Activated CD4-positive, alpha-beta T cell treated with anti-CD3 and anti-CD28 coated beads, Interleukin-10, Interleukin-2, amounts not matched to agents 100 ng/mL and 50 ng/mL, durations not matched to agents 16 hours and 8 hours (primary cell): ENCODE data around the gene ARHGEF17.

Source experiments
- DNase-seq: peaks from one replicate; pipeline ENCODE4 v3.0.0-alpha.2; 2020

ARHGEF17 gene

DNA sequence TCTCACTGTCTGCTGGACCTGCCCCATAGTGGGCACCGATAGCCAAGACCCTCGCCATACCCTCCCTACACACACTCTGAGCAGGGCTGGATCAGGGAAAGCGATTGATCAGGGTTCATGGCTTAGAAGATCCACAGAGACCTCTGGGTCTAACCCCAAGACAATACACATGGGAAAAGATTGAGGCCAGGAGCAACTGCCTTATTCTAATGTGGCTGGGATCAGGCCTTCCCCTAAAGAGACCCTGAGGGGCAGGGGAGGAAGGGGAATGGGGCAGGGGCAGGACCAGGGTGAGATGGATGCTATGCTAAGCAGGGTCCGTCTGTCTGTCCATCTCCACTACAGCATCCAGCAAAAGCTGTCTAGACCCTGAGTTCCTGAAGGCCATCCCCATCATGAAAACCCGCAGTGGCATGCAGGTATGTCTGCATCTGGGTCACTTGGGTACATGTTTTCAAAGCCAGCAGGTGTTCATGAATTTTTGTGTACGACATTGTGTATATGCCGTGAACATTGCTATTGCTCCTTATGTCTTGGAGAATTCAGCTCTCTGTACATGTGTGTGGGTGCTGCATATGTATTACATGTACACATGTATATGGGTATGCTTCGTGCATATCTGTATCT lies 52.8 kb downstream of the ARHGEF17 start:
- DNase-seq = no peak

GRCh38 chr11:73361953-73362776 lies 54.1 kb downstream of the ARHGEF17 start:
- DNase-seq = no peak

DNA sequence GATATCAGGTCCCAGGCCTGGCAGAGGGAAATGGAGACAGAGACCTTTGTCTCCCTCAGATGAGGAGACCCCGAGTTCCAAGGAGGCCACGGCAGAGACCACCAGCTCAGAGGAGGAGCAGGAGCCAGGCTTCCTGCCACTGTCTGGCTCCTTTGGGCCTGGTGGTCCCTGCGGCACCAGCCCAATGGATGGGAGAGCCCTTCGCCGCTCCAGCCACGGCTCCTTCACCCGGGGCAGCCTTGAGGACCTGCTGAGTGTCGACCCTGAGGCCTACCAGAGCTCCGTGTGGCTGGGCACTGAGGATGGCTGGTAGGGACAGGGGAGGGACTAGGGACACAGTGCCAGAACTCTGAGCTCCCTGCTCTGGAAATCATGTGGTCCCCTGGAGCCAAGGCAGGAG lies 55.1 kb downstream of the ARHGEF17 start:
- no peak for DNase-seq

DNA sequence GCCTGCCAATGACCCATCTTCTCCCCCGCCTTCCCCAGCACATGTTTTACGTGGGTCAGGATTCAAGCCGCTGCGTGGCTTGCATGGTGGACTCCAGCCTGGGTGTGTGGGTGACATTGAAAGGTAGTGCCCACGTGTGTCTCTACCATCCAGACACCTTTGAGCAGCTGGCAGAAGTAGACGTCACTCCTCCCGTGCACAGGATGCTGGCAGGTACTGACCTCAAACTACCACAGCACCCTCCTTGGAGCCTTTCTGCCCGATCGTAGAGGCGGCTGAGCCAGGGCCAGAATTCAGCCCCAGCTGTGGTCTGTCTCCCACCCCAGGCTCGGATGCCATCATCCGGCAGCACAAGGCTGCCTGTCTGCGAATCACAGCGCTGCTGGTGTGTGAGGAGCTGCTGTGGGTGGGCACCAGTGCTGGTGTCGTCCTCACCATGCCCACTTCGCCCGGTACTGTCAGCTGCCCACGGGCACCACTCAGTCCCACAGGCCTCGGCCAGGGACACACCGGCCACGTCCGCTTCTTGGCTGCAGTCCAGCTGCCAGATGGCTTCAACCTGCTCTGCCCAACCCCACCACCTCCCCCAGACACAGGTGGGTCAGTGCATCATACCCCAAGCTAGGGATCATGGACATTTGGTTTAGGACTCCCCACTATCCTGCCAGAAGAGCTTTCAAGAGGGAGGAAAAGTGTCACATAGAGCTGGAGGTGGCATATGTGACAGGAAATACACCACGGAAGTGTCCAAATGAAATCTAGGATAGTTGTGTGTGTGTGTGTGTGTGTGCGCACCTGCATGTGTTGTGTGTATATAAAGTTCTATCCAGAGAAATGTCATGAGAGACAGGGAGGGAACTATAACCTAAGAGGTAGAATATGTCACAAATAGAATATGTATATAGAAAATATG lies 57.5 kb downstream of the ARHGEF17 start:
- DNase-seq = no peak

- peak; percentile 52 for DNase-seq
Measured at GRCh38 chr11:73366265-73366610, 58.2 kb downstream of the ARHGEF17 start.

- no peak for DNase-seq
Measured at GRCh38 chr11:73366953-73367352, 58.9 kb downstream of the ARHGEF17 start.

DNA sequence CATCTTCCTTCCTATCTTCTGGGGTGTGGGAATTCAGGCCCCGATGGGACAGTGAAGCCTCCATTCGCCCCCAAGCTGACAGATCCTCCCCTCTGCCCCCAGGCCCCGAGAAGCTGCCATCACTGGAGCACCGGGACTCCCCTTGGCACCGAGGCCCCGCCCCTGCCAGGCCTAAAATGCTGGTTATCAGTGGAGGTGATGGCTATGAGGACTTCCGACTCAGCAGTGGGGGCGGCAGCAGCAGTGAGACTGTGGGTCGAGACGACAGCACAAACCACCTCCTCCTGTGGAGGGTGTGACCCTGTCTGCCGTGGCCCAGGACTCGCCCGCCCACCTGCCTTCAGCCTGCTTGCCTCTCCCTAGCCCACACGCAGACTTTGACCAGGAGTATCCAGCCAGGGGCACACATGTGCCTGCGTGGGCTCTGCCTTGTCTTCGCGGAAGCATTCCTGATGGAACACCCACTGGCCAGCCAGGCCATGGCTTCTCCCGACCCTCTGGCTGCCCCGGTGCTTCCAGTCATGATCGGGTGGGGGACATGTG lies 59.5 kb downstream of the ARHGEF17 start:
- DNase-seq = no peak

DNA sequence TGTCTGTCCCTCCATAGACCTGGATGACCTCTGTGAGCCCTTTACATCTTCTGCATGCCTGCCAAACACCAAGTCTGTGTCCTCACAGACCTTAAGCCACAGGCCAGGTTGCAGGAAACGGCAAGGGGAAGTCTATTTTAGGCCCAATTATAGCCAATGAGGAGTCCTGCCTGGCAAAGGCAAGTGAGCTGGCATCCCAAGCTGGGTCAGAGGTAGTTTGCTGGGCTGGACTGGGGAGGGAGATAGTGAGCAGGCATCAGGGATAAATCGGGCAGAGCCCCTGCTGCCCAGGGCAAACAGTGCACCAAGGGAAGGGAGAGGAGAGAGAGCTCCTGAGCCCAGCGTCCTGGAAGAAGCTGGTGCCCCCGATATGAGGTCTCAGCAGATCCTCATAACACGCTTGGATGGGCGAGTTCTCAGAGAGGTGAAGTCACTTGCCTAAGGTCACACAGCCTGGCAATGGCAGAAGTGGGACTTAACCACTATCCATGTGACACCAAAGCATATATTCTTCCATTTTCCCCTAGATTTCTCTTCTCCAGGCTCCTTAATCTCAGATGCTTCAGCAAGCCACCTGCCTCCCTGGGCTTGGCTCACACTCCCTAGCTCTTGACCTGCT lies 64.4 kb downstream of the ARHGEF17 start:
- DNase-seq = no peak

GRCh38 chr11:73374151-73374550 lies 66.1 kb downstream of the ARHGEF17 start:
- no peak for DNase-seq

DNA sequence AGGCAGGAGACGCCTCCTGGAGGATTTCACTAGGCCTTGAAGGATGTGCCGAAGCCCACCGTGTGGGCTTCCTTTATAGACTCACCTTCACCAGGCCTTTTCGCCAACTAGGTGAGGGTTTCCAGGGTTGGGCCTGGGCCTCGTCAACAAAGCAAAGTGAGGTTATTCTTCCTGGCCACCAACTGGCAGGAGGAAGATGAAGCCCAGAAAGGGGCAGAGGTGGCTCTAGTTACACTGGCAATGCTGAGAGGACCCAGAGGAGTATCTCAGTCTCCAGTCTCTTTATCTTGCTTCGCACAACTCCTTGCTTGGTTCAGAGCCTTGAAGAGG lies 67.7 kb downstream of the ARHGEF17 start:
- DNase-seq = no peak

DNA sequence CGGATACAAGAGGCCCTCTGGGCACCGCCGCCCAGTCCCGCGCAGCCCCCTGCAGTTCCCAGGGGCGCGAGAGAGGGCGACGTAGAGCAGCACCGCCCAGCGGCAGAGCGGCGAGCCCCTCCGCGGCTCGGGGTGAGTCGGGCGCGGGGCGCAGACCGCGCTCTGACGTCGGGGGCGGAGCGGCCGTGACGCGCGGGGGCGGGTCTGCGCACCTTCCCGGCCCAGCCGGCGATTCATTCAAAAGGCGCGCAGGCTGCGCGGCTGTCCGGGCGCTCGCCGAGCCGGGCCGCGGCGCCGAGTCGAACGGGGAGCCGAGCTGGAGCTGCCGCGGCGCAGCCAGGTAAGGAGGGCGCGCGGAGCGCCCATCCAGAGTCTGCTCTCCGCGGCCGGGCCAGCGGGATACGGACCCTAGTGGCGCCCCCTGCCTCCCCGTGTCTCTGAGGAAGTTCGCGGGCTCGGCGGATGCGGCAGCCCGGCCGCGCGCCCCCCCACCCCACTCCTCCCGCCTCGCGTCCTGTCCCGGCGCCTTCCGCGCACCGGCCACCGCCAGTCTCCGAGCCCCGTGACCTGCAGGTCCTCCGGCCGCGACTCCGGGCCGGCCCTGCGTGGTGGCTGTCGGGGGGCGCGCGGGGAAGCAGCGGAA lies 68.2 kb downstream of the ARHGEF17 start, which contains the start of gene RELT:
TSS of gene RELT (plus strand) at position 240 of the 643 bp plus-strand sequence. CDS start 12,738 bp downstream, outside the sequence.
- DNase-seq = peak; percentile 95

DNA sequence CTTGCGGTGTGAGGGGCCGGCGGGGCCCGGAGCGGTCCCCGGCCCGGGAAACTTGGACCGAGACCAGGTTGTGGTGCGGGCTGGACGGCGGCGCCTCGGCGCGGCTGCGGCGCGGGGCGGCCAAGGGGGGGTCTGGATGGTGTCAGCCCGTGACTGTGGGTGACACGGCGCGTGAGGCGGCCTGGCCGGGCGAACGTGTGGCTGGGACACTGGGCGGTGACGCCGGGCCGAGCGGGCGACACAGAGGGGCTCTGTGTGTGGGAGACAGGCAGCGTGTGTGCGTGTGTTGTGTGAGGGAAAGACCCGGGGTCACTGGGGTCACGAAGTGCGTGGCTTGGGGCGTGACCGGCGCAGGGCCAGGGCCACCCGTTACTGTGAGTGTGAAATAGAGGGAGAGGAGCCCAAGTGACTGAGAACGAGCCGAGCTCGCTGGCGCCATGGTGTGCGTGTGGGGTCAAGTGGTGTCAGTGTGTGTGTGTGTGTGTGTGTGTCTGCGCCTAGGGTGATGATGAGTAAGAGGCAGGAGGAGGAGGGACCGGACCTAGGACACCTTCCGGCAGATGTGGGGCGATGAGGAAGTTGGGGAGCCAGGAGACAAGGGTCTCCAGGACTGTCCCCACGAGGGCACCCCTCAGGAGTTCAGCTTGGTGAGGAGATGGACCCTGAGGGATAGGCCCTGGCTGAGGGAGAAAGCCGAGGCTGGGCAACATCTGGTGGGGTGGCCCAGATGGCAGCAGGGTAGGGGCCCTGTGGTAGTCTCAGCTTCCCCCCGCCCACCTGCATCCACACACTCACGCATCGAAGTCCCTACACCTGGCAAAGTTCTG lies 68.9 kb downstream of the ARHGEF17 start:
- DNase-seq = peak; percentile 84

DNA sequence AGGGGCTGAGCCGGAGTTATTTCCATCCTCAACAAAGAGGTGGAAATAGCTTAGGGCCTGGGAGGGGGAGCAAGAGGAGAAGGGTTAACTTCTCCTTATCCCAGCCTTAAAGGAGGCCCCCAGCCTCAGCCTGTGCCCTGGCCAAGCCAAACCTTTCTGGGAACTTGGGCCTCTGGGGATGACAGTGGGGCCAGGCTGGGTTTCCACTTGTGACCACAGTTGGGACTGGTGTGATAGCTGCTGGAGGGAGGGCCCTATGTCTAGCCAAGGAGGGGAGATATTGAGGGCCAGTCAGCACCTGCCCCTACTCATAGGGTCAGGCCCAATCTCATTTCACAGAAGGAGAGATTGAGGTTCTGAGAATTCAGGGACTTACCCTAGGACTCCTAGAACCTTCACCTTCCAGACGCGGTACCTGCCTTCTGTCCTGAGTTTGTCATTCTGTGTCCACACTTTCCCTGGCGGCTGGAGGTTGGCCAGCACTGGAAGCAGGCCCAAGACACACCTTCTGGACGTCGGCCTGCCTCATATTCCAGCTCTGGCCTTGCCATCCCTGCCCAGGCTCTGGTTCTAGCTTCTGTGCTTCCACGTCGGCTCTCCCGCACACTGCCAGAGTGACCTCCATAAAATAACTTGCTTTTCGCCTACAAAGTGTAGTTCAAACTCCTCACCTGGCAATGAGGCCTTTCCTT lies 71.3 kb downstream of the ARHGEF17 start:
- DNase-seq = no peak

- DNase-seq = no peak
Measured at GRCh38 chr11:73380331-73380730, 72.3 kb downstream of the ARHGEF17 start.

DNA sequence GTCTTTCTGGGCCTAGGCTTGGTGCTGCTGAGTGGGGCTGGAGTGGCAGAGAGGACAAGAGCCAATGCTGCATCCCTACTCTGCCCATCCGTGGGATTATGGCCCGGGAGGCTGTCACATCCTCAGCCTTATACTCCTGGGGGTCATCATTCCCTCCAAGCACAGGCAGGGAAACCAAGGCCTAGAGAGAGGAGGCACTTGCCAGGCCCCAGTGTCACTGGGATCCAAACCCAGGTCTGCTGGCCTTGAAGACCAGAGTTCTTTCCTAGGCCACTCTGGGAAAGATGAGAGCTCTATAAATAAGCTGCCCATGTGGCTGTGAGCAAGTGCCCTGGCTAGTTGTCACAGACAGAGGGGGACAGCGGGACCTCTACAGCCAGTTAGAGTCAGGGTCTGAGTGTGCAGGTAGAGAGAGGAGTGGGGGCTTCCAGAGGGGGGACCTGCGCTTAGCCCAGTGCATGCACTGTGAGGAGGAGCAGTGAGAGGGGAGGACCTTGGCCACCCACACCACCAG lies 72.9 kb downstream of the ARHGEF17 start:
- DNase-seq = no peak

DNA sequence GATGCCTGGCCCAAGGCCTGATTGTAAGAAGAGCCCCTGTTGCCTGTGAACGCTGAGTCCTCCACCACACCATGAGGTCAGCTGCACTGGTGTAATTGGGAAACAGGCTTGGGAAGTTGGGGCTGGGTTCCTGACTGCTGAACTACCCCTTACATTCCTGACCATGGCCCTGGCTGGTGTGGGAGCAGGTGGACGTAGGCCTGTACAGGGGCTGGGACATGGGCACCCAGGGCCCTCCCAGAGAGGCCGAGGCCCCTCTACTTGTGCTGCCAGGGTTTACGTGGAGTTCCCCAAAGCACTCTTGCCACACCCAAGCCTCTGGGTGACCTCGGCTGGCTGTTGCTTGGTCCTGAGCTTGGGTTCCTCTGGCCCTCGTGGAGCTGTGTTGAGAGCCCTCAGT lies 73.5 kb downstream of the ARHGEF17 start:
- no peak for DNase-seq

GRCh38 chr11:73382183-73382582 lies 74.1 kb downstream of the ARHGEF17 start:
- no peak for DNase-seq

GRCh38 chr11:73382747-73383146 lies 74.7 kb downstream of the ARHGEF17 start:
- no peak for DNase-seq

GRCh38 chr11:73383249-73384124 lies 75.4 kb downstream of the ARHGEF17 start:
- no peak for DNase-seq

DNA sequence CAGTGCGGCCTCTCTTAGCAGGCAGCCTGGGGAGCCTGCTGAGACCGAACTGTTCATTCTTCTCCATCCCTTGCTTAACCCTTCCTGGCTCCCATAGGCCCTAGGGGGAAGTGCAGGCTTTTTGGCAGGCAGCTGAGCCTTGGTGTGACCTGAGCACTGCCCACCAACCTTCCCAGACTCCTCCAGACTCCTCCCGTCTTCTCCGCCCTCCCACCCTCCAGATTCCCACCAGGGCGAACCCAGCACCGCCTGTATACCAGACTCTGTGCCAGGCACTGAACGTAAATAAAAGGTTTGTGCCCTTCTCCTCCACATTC lies 76.0 kb downstream of the ARHGEF17 start:
- DNase-seq = no peak
